ENCODE results near the gene LGI4. TPM values are rescaled to one million over a fixed set of nuclear protein-coding genes. Genes with fewer than 3 reads are reported as not detected.

Gene LGI4
- total RNA-seq, 1 donor from 2014 or later: 0.16 TPM

- Mint-ChIP-seq H3K4me3 (no peak overlapping the region), H3K36me3 (ENCODE audit: low read depth) (no peaks in the 10 kb centered on the region), H3K27me3 (peaks cover 5% of the 10 kb centered on the region), H3K4me1 (no peaks in the 10 kb centered on the region), H3K9me3 (no peaks in the 10 kb centered on the region), H3K27ac (no peak overlapping the region)
- DNase-seq: no peak
- intact Hi-C loops (cut with micrococcal nuclease): no loop called here
These were observed 41.4 kb downstream of the LGI4 start for GRCh38 chr19:35093430-35093829.

- Mint-ChIP-seq H3K27me3 (peaks cover 5% of the 10 kb centered on the region), H3K27ac (no peak overlapping the region), H3K36me3 (ENCODE audit: low read depth) (no peaks in the 10 kb centered on the region), H3K4me3 (no peak overlapping the region), H3K9me3 (no peaks in the 10 kb centered on the region), H3K4me1 (no peaks in the 10 kb centered on the region)
- peak; percentile 77 for DNase-seq
- intact Hi-C loops (cut with micrococcal nuclease): loop anchor here (1.0 kb wide), 1 partner anchor 23 kb away; no protein-coding TSS in a partner anchor
These were observed 44.2 kb downstream of the LGI4 start for GRCh38 chr19:35090506-35091214.

GRCh38 chr19:35090160-35090505 is 44.7 kb downstream of the LGI4 start:
- no peak for DNase-seq
- intact Hi-C loops (cut with micrococcal nuclease): loop anchor here (1.0 kb wide), 1 partner anchor 23 kb away; no protein-coding TSS in a partner anchor
- H3K27ac Mint-ChIP-seq: no peak overlapping the region
- H3K27me3 Mint-ChIP-seq: peaks cover 5% of the 10 kb centered on the region
- H3K36me3 Mint-ChIP-seq (ENCODE audit: low read depth): no peaks in the 10 kb centered on the region
- H3K9me3 Mint-ChIP-seq: no peaks in the 10 kb centered on the region
- H3K4me3 Mint-ChIP-seq: no peak overlapping the region
- H3K4me1 Mint-ChIP-seq: no peaks in the 10 kb centered on the region

GRCh38 chr19:35089554-35089953 is 45.3 kb downstream of the LGI4 start:
- H3K27me3 Mint-ChIP-seq: peaks cover 5% of the 10 kb centered on the region
- intact Hi-C loops (cut with micrococcal nuclease): no loop called here
- H3K9me3 Mint-ChIP-seq: no peaks in the 10 kb centered on the region
- H3K36me3 Mint-ChIP-seq (ENCODE audit: low read depth): no peaks in the 10 kb centered on the region
- no peaks in the 10 kb centered on the region for H3K4me1 Mint-ChIP-seq
- H3K4me3 Mint-ChIP-seq: no peak overlapping the region
- H3K27ac Mint-ChIP-seq: no peak overlapping the region
- DNase-seq: no peak

- H3K4me3 Mint-ChIP-seq: no peak overlapping the region
- no peaks in the 10 kb centered on the region for H3K9me3 Mint-ChIP-seq
- no peaks in the 10 kb centered on the region for H3K4me1 Mint-ChIP-seq
- intact Hi-C loops (cut with micrococcal nuclease): no loop called here
- no peak for DNase-seq
- peaks cover 3% of the 10 kb centered on the region for H3K27me3 Mint-ChIP-seq
- H3K36me3 Mint-ChIP-seq (ENCODE audit: low read depth): no peaks in the 10 kb centered on the region
- H3K27ac Mint-ChIP-seq: no peak overlapping the region
These were observed 46.5 kb downstream of the LGI4 start for GRCh38 chr19:35088131-35088913.

- intact Hi-C loops (cut with micrococcal nuclease): no loop called here
- H3K9me3 Mint-ChIP-seq: no peaks in the 10 kb centered on the region
- H3K27me3 Mint-ChIP-seq: peaks cover 3% of the 10 kb centered on the region
- no peak overlapping the region for H3K27ac Mint-ChIP-seq
- H3K4me3 Mint-ChIP-seq: no peak overlapping the region
- no peak for DNase-seq
- H3K36me3 Mint-ChIP-seq (ENCODE audit: low read depth): no peaks in the 10 kb centered on the region
- H3K4me1 Mint-ChIP-seq: no peaks in the 10 kb centered on the region
These were observed 47.5 kb downstream of the LGI4 start for GRCh38 chr19:35087393-35087792.

GRCh38 chr19:35086455-35086854 is 48.4 kb downstream of the LGI4 start:
- Mint-ChIP-seq H3K4me1 (no peaks in the 10 kb centered on the region), H3K27me3 (peaks cover 3% of the 10 kb centered on the region), H3K4me3 (no peak overlapping the region), H3K36me3 (ENCODE audit: low read depth) (no peaks in the 10 kb centered on the region), H3K27ac (no peak overlapping the region), H3K9me3 (no peaks in the 10 kb centered on the region)
- no peak for DNase-seq
- intact Hi-C loops (cut with micrococcal nuclease): no loop called here

- intact Hi-C loops (cut with micrococcal nuclease): no loop called here
- Mint-ChIP-seq H3K4me3 (no peak overlapping the region), H3K27ac (no peak overlapping the region), H3K36me3 (ENCODE audit: low read depth) (no peaks in the 10 kb centered on the region), H3K4me1 (no peaks in the 10 kb centered on the region), H3K9me3 (no peaks in the 10 kb centered on the region), H3K27me3 (peaks cover 3% of the 10 kb centered on the region)
- DNase-seq: no peak
These were observed 48.9 kb downstream of the LGI4 start for GRCh38 chr19:35085947-35086346.

GRCh38 chr19:35084509-35084762 is 50.4 kb downstream of the LGI4 start:
- no peaks in the 10 kb centered on the region for H3K9me3 Mint-ChIP-seq
- no peak overlapping the region for H3K27ac Mint-ChIP-seq
- H3K4me1 Mint-ChIP-seq: no peaks in the 10 kb centered on the region
- intact Hi-C loops (cut with micrococcal nuclease): no loop called here
- no peaks in the 10 kb centered on the region for H3K27me3 Mint-ChIP-seq
- no peak for DNase-seq
- no peak overlapping the region for H3K4me3 Mint-ChIP-seq
- H3K36me3 Mint-ChIP-seq (ENCODE audit: low read depth): no peaks in the 10 kb centered on the region

- H3K36me3 Mint-ChIP-seq (ENCODE audit: low read depth): no peaks in the 10 kb centered on the region
- no peak overlapping the region for H3K4me3 Mint-ChIP-seq
- no peaks in the 10 kb centered on the region for H3K4me1 Mint-ChIP-seq
- H3K9me3 Mint-ChIP-seq: no peaks in the 10 kb centered on the region
- no peaks in the 10 kb centered on the region for H3K27me3 Mint-ChIP-seq
- intact Hi-C loops (cut with micrococcal nuclease): no loop called here
- no peak overlapping the region for H3K27ac Mint-ChIP-seq
- no peak for DNase-seq
These were observed 51.0 kb downstream of the LGI4 start for GRCh38 chr19:35083691-35084508.

GRCh38 chr19:35081201-35081600 is 53.7 kb downstream of the LGI4 start:
- Mint-ChIP-seq H3K27me3 (no peaks in the 10 kb centered on the region), H3K4me1 (no peaks in the 10 kb centered on the region), H3K4me3 (no peak overlapping the region), H3K27ac (no peak overlapping the region), H3K9me3 (no peaks in the 10 kb centered on the region), H3K36me3 (ENCODE audit: low read depth) (no peaks in the 10 kb centered on the region)
- DNase-seq: no peak
- intact Hi-C loops (cut with micrococcal nuclease): no loop called here

- no peak for DNase-seq
- Mint-ChIP-seq H3K27ac (no peak overlapping the region), H3K27me3 (no peaks in the 10 kb centered on the region), H3K36me3 (ENCODE audit: low read depth) (no peaks in the 10 kb centered on the region), H3K4me1 (no peaks in the 10 kb centered on the region), H3K4me3 (no peak overlapping the region), H3K9me3 (no peaks in the 10 kb centered on the region)
- intact Hi-C loops (cut with micrococcal nuclease): no loop called here
These were observed 54.2 kb downstream of the LGI4 start for GRCh38 chr19:35080613-35081170.

GRCh38 chr19:35079826-35080225 is 55.0 kb downstream of the LGI4 start:
- intact Hi-C loops (cut with micrococcal nuclease): no loop called here
- Mint-ChIP-seq H3K27ac (no peak overlapping the region), H3K4me3 (no peak overlapping the region)

More at GRCh38 chr19:35079826-35080225, 55.0 kb downstream of the LGI4 start:
- DNase-seq: no peak
- Mint-ChIP-seq H3K27me3 (no peaks in the 10 kb centered on the region), H3K36me3 (ENCODE audit: low read depth) (no peaks in the 10 kb centered on the region), H3K9me3 (no peaks in the 10 kb centered on the region), H3K4me1 (peaks cover 1% of the 10 kb centered on the region)

Data from activated CD4-positive, alpha-beta T cell treated with anti-CD3 and anti-CD28 coated beads, Interleukin-2, amount 10 ng/mL, durations not matched to agents 24 days and 14 days (primary cell).